ENCODE results near the gene ATP6V1B1.

Gene ATP6V1B1

GRCh38 chr2:70928366-70928765 lies 7.3 kb upstream of the ATP6V1B1 start:
- no peak for DNase-seq

DNA sequence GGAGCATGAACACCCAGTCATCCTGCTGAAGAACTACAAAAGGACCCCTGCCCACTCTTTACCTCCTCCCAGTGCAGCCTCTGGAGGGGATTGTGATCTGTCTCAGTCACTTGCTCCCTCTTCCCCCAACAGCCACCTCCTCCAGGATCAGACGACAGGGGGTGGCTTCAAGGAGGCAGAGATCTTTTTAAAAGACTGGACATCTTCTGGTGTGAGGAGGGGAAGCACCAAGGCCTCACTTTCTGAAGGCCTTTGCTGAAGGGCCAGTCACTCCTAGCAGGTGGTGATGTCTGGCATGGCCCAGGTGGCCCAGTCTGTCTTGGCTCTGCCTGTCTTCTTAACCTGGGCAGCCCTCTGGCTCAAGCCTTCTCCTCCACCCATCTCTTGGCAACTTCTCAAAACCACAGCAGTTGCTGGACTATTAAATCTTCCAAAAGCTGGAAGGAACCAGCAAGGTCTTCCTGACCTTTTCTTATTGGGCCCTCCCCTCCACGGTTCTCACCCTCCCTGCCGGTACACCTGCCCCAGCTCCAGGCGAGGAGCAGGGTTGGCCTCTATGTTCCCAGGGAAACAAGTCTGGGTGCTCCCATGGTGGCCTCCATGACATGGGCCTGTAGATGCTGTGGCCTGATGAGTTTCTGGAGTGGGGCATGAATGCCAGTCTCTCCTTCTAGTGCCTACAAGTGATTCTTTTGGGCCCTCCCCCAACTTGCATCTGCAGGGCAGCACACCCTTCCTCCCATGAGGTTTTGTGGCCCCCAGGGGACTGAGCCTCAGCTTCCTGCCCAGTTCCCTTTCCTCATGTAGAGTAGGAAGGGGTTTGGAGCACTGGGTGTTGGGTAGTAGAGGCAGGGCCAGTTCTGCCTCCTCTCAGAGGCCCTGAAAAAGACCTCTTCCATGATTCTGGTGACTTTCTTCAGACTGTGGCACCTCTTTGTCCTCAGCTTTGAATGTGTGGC lies 5.0 kb upstream of the ATP6V1B1 start:
- DNase-seq = no peak

GRCh38 chr2:70931376-70932000 lies 4.2 kb upstream of the ATP6V1B1 start:
- no peak for DNase-seq

DNA sequence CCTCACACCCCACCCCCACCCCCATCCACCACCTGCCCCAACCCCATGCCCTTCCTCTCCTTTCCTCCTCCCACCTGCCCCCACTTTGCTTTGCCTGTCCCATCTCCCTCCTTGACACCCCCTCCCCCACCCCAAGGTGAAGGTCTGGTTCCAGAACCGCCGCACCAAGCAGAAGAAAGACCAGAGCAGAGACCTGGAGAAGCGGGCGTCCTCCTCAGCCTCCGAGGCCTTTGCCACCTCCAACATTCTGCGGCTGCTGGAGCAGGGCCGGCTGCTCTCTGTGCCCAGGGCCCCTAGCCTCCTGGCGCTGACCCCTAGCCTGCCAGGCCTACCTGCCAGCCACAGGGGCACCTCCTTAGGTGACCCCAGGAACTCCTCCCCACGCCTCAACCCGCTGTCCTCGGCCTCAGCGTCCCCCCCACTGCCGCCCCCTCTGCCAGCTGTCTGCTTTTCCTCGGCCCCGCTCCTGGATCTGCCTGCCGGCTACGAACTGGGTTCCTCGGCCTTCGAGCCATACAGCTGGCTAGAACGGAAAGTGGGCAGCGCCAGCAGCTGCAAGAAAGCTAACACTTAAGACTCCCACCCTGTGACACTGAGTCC lies 3.0 kb upstream of the ATP6V1B1 start:
- no peak for DNase-seq

DNA sequence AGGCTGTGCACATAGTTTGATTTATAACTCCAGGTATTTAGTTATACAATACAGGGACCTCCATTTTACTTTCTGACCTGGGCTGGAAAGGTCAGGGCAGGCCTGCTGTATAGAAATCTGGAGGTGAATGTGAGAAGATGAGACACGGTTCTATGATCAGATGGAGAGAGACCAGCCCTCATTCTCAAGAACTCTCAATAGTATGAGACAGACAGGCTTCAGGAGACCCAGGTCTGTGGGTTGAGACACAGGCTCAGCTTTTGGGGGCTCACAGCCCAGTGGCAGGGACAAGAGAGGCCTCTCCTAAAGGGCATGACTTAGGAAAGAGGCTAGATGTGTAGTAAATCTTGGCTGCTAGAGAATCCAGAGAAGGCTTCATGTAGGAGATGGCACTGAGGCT lies 719 bp upstream of the ATP6V1B1 start:
- no peak for DNase-seq

- DNase-seq = no peak
Measured at GRCh38 chr2:70936165-70936978, 672 bp downstream of the ATP6V1B1 start.

DNA sequence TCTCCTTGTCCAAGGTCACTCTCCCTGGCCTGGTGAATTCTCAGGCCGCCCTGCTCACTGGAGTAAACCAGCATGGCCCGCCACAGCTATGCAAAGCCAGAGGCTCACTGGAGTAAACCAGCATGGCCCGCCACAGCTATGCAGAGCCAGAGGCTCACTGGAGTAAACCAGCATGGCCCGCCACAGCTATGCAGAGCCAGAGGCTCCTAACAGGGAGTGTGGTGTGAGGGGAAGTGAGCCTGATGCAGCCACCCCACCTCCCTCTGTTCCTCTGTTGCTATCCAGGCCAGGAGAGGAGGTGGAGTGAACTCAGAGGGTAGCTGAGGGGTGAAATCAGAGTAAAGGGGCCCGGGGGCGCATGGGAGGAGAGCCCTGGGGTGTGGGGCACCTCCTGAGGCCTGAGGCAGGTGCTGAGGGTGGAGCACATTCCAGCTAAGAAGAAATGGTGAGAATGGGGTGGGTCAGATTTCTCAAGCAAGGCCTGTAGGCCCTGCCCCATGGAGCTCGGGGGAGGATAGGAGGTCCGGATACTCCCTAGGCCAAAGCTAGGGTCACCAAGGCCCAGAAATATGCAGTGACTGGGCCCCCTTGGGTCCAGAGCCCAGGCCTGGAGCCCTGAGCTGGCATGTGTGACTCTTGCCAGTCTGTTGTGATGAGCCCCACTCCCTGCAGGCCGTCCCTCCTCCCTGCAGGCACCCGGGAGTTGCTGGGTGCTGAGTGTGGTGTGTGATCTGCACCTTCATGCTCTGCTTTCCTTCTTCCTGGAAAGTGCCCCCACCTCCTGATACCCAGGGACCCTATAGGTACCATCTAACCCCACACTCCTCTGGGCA lies 1.5 kb downstream of the ATP6V1B1 start:
- DNase-seq = no peak

DNA sequence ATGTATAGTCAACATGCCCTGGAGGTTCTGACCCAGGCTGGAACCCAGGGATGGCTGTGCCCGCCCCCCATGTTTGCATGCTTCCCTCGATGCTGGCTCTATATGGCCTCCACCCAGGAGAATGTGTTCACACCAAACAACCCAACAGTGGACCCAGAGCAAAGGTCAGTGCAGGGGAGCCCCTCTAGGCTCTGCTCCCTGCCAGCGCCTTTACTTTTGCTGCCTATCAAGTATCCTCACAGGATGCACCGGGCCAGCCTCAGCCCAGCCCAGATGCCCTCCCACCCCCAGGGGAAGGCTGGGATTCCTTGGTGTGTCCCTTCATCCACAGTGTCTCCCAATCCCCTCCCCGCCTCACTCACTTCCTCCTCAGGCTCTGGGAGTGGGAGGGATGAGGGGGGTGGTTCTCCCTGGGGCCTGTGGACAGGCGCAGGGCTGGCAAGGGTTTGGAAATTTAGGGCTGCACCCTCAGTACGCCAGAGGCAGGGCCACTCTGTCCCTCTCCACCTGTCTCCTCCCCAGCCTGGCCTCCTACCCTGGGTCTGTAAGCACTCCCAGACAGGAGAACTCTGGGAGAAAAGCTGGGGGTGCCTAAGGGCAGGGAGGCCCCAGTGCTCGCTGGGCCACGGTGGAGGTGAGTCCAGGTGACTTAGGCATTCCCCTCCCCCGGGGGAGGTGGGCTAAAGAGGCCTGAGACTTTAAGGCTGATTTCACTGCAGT lies 2.3 kb downstream of the ATP6V1B1 start:
- DNase-seq = no peak

GRCh38 chr2:70938586-70938950 lies 2.9 kb downstream of the ATP6V1B1 start:
- no peak for DNase-seq

DNA sequence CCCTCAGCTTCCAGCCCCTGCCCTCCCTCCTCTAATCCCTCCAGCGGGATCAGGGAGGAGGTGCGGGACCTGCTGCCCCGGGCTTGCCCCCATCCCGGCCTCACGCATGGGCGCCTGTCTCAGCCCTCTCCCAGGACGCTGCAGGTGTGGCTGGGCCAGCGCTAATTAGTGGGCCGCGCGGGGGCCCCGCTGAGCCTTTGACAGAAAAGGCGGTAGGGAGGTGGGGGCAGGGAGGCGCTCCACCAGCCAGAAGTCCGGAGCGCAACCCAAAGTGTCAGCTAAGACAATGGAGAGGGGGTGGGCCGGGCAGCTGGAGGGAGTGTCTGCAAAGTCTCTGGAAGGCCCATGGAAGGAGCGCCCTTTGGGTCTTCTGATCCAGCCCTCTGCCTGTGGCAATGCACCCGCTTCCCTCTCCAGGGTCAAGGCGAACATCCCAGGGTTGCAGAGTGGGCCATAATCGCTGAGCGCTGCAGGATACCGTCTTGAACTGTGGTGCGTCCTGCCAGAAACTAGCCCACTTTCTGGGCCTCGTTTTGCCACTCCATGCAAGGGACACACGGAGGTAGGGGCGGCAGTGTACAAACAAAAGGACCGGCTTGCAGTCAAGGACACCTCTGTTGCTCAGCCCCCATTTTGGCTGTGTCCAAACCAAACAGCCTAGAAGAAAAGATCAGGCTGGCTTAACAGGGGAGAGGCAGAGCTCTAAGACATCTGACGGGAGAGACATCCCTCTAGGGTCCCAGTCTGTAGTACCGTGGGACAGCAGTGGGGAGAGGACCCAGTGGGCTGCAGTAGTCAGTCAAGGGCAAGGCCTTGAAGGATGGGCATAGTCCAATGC lies 3.5 kb downstream of the ATP6V1B1 start:
- no peak for DNase-seq

GRCh38 chr2:70939839-70940580 lies 4.3 kb downstream of the ATP6V1B1 start:
- DNase-seq = no peak

- no peak for DNase-seq
Measured at GRCh38 chr2:70941186-70941585, 5.5 kb downstream of the ATP6V1B1 start.

DNA sequence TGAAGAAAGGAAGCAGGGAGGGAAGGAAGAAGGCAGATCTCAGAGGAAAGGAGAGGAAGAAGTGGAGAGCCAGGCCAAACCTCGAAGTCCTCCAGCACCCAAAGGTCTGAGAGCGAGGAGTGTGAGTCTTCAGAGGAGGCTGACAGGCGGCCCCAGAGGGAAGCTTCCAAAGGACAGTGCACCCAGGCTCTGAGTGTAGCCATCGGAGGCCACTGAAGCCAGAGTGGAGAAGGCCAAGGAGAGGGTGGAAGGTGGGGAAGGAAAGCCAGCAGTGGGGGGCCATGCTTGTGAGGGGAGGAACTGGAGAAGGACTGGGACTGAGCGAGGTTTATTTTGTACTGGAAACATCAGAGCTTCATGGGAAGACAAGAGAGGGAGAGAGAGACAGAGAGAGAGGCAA lies 6.0 kb downstream of the ATP6V1B1 start:
- no peak for DNase-seq

GRCh38 chr2:70942396-70943204 lies 6.9 kb downstream of the ATP6V1B1 start:
- no peak for DNase-seq

DNA sequence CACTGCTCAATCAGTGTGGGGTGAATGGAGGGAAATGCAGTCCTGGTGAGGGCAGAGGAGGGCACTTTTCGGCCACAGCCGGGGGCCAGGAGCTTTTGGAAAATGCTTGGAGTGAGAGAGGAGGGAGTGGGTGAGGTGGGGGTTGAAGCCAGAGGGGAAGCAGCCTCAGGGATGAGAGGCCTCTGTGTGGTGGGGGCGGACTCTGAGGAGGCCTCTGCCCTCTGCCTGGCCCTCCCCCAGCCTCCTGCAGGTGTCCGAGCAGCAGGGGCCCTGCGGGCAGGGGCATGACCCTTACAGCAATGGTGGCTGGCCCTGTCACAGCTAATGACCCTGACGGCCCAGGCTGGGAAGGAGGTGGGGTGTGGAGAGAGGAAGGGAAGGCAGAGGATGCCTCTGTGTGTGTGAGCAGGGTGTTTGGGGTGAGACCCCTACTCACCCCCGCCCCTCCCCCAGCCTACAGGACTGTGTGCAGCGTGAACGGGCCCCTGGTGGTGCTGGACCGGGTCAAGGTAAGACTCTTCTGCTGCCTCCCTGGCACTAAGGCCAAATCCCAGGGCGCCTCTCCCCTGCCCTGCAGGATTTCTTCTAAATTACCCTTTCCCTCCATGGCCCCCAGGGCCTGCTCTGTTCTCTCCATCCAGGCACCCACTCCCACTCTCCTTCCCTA lies 7.6 kb downstream of the ATP6V1B1 start:
- DNase-seq = no peak

- no peak for DNase-seq
Measured at GRCh38 chr2:70944111-70944690, 8.5 kb downstream of the ATP6V1B1 start.

DNA sequence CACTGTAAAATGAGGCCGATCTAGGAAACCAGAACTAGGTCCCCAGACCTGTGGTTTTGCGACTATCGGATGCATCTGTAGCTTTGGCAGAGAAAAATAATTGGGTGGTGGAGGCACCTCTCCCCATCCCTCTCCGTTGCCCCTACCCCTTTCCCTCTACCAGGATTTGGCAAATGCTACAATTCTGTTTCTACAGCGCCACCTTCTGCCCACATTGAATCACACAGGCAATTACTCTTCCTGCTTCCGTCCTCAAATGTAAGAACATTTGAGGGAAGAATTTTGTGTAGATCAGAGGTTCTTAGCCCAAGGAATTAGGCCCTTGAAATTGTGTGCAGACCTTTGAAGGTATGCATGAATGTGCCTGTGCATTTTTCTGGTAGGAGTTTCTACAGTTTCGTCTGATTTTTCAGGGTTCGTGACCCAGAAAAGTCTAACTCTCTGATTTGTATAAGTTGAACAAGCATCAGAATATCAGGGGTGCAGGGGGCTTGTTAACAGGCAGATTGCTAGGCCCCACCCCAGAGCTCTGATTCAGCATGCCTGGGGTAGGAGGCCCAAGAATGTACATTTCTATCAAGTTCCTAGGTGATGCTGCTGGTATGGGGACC lies 11.2 kb downstream of the ATP6V1B1 start:
- peak; percentile 39 for DNase-seq
